K562 (cell line): ENCODE data around the gene CLIP2. TPM values are rescaled to one million over a fixed set of nuclear protein-coding genes. Genes with fewer than 3 reads are reported as not detected.
A peak's percentile ranks its signal among the peaks of the same experiment; 100 is the strongest.

Experiments used
- ATAC-seq: fragments of 200-7000 bp; cut with Tn5 transposase; 3 replicates; pipeline ENCODE4 v1.9.1; 2020; ENCODE audit warnings: moderate library complexity
- BruUV-seq: library from RNA; stranded (reverse); fragments of 400-500 nt; replicated peaks from 2 replicates; lab custom pipeline; 2021; lab: Mats Ljungman, UMichigan
- CTCF ChIA-PET: fragments of 300-600 bp; formaldehyde crosslinking; extraction: SDS; loops from one replicate; lab custom pipeline; 2021; ENCODE audit warnings: low intra/inter-chr PET ratio; lab: Yijun Ruan, JAX
- POLR2A ChIA-PET: fragments of 300-600, 350-650 bp; sonication (Branson Sonifier 250); formaldehyde crosslinking; extraction: SDS; loops from one replicate; lab custom pipeline; 2021; ENCODE audit warnings: antibody characterized with exemption, inconsistent platforms; lab: Yijun Ruan, JAX
- DNase-seq, 4 experiments: peaks; one replicate each; pipeline versions ENCODE4 v3.0.0 to v3.0.0-alpha.2; 2011 to 2018; ENCODE audit warnings: low spot score in 3 of 4, mixed read lengths in 3 of 4; ENCODE audit errors: extremely low read depth in 1 of 4
- FAIRE-seq: peaks from 2 replicates; lab custom pipeline; 2011; peaks lifted over from hg19 to GRCh38; lab: Jason Lieb, UNC
- H2AFZ ChIP-seq: 2 replicates; pipeline ENCODE4 v1.6.0; 2011; ENCODE audit warnings: low read depth, low read length, control low read depth, inconsistent platforms
- H3K27ac ChIP-seq: fragments of 200-600 bp; 3 replicates; pipeline ENCODE4 v1.8.0; 2011; ENCODE audit warnings: low read depth, mild to moderate bottlenecking, control low read depth, inconsistent platforms, low read length, moderate library complexity, mixed read lengths; ENCODE audit errors: extremely low read depth
- H3K27me3 ChIP-seq, 2 experiments: fragments of 300-600 bp in 1 of 2; 2 replicates in 1 of 2; 3 replicates in 1 of 2; pipeline versions ENCODE4 v1.6.0 to v1.8.0; 2011; ENCODE audit warnings: inconsistent platforms in 2 of 2, low read length in 2 of 2, mild to moderate bottlenecking in 1 of 2, mixed read lengths in 1 of 2, moderate library complexity in 1 of 2; ENCODE audit not compliant: control insufficient read depth in 2 of 2, insufficient read depth in 2 of 2
- H3K36me3 ChIP-seq: fragments of 300-600 bp; 3 replicates; pipeline ENCODE4 v1.8.0; 2011; ENCODE audit warnings: mild to moderate bottlenecking, low read length, inconsistent platforms; ENCODE audit not compliant: control insufficient read depth, insufficient read depth
- H3K4me1 ChIP-seq, 2 experiments: fragments of 200-600 bp in 1 of 2; replicated peaks in 1 of 2; 2 replicates in 1 of 2; 3 replicates in 1 of 2; pipeline versions ENCODE4 v1.5.1 to v1.8.0; 2011; ENCODE audit warnings: inconsistent platforms in 2 of 2, low read length in 2 of 2, mild to moderate bottlenecking in 1 of 2, mixed read lengths in 1 of 2, moderate library complexity in 1 of 2; ENCODE audit not compliant: control insufficient read depth in 2 of 2, insufficient read depth in 2 of 2
- H3K4me2 ChIP-seq: 2 replicates; pipeline ENCODE4 v1.6.1; 2011; ENCODE audit warnings: low read length, control low read depth, inconsistent platforms, mixed read lengths; ENCODE audit not compliant: insufficient read depth
- H3K4me3 ChIP-seq: fragments of 200-600 bp; sonication (generic), shearing (Covaris generic); 2 replicates; pipeline ENCODE4 v1.5.1; 2016; ENCODE audit warnings: control low read depth, inconsistent platforms
- H3K79me2 ChIP-seq: fragments of 200-600 bp; 3 replicates; pipeline ENCODE4 v1.8.0; 2011; ENCODE audit warnings: low read length, inconsistent platforms; ENCODE audit not compliant: control insufficient read depth, insufficient read depth
- H3K9ac ChIP-seq, 2 experiments: 2 replicates each; pipeline versions ENCODE4 v1.6.0 to v1.6.1; 2011; ENCODE audit warnings: low read depth in 2 of 2, low read length in 2 of 2, control low read depth in 1 of 2, inconsistent platforms in 1 of 2, mild to moderate bottlenecking in 1 of 2, mixed read lengths in 1 of 2; ENCODE audit not compliant: insufficient read depth in 1 of 2
- H3K9me1 ChIP-seq: one replicate; pipeline ENCODE4 v1.6.0; 2011; ENCODE audit warnings: inconsistent platforms, mild to moderate bottlenecking, low read length, moderate library complexity; ENCODE audit not compliant: control insufficient read depth, insufficient read depth
- H3K9me3 ChIP-seq: replicated peaks from 2 replicates; pipeline ENCODE4 v1.5.1; 2011; ENCODE audit warnings: low read depth, low read length, inconsistent platforms; ENCODE audit not compliant: control insufficient read depth, insufficient read depth
- H4K20me1 ChIP-seq: replicated peaks from 2 replicates; pipeline ENCODE4 v1.6.1; 2011; ENCODE audit warnings: low read length, inconsistent platforms, mixed read lengths; ENCODE audit not compliant: control insufficient read depth, insufficient read depth
- ATF4 ChIP-seq: fragments of 450-650 bp; formaldehyde crosslinking; IDR thresholded peaks from 2 replicates; pipeline ENCODE4 v1.4.0; 2022; ENCODE audit warnings: mild to moderate bottlenecking, moderate library complexity
- DPF2 ChIP-seq: fragments of 450-650 bp; IDR thresholded peaks from 2 replicates; pipeline ENCODE4 v1.6.1; 2016
- HMG20A ChIP-seq: fragments of 450-650 bp; formaldehyde crosslinking; conservative IDR thresholded peaks from 2 replicates; pipeline ENCODE4 v1.4.0; 2020; ENCODE audit warnings: mild to moderate bottlenecking, mixed read lengths
- KLF1 ChIP-seq: fragments of 450-650 bp; IDR thresholded peaks from 2 replicates; pipeline ENCODE4 v1.6.1; 2016; ENCODE audit warnings: missing genetic modification characterization, missing compliant biosample characterization
- MEIS2 ChIP-seq: fragments of 450-650 bp; IDR thresholded peaks from 2 replicates; pipeline ENCODE4 v1.6.1; 2014; ENCODE audit warnings: mild to moderate bottlenecking; ENCODE audit not compliant: partially characterized antibody
- PKNOX1 ChIP-seq: fragments of 450-650 bp; IDR thresholded peaks from 2 replicates; pipeline ENCODE4 v1.6.1; 2016
- RCOR1 ChIP-seq, 2 experiments: IDR thresholded peaks; 2 replicates each; pipeline ENCODE4 v1.6.1; 2012; ENCODE audit warnings: low read depth in 2 of 2, low read length in 2 of 2, borderline replicate concordance in 1 of 2, improper control_type of control experiment in 1 of 2
- SNAPC5 ChIP-seq: fragments of 250-450 bp; sonication (Bioruptor Pico); IDR thresholded peaks from 2 replicates; pipeline ENCODE4 v1.8.0; 2021; ENCODE audit warnings: moderate library complexity, mild to moderate bottlenecking, inconsistent platforms
- TFAP4 ChIP-seq: sonication (generic); formaldehyde crosslinking; IDR thresholded peaks from 2 replicates; pipeline ENCODE4 v1.8.0; 2022; ENCODE audit warnings: missing genetic modification reagents, mild to moderate bottlenecking, moderate library complexity, borderline replicate concordance
- THRB ChIP-seq: fragments of 450-650 bp; formaldehyde crosslinking; conservative IDR thresholded peaks from 2 replicates; pipeline ENCODE4 v1.4.0; 2022; ENCODE audit warnings: mild to moderate bottlenecking, missing genetic modification characterization
- VEZF1 ChIP-seq: fragments of 200-800 bp; sonication (Bioruptor generic); IDR thresholded peaks from 2 replicates; pipeline ENCODE4 v1.6.1; 2017; ENCODE audit warnings: missing genetic modification characterization, missing compliant biosample characterization
- ZBTB17 ChIP-seq: fragments of 450-650 bp; formaldehyde crosslinking; IDR thresholded peaks from 2 replicates; pipeline ENCODE4 v1.4.0; 2020; ENCODE audit warnings: mild to moderate bottlenecking
- ZNF280B ChIP-seq: fragments of 250-450 bp; sonication (Bioruptor Pico); IDR thresholded peaks from 2 replicates; pipeline ENCODE4 v1.5.1; 2021; ENCODE audit warnings: mild to moderate bottlenecking
- ZNF511 ChIP-seq: sonication (generic); formaldehyde crosslinking; IDR thresholded peaks from 2 replicates; pipeline ENCODE4 v1.8.0; 2022; ENCODE audit warnings: mild to moderate bottlenecking, missing genetic modification reagents
- WGBS: fragments of 100-300 bp; shearing (Covaris generic); methylation state at CpG from one replicate; pipeline ENCODE4 v1.1.6; 2016; ENCODE audit warnings: low coverage, mixed read lengths; ENCODE audit not compliant: insufficient coverage; ENCODE audit errors: missing lambda C conversion rate; 5-methylcytosine and 5-hydroxymethylcytosine counted together
- in situ Hi-C: fragments of 300-500 bp; cut with MboI; formaldehyde crosslinking; loops from 4 replicates; pipeline ENCODE4 v1.15.0; 2018; ENCODE audit warnings: inconsistent platforms, mixed read lengths
- intact Hi-C: fragments of 100-400 bp; cut with micrococcal nuclease; formaldehyde crosslinking; loops from 2 replicates; pipeline ENCODE4 v1.14.2; 2022
- polyA plus RNA-seq, 8 experiments: library from polyadenylated mRNA; depleted of rRNA in 4 of 8; stranded (reverse) in 5 of 8; unstranded in 3 of 8; fragments of >200 nt; fragmentation: Nextera tagmentation in 2 of 8; fragmentation: Illumina TruSeq in 1 of 8; extraction: Ambion mirVana in 2 of 8; extraction: Trizol in 1 of 8; gene quantifications; 2 replicates each; pipeline versions ENCODE4 v1.2.1 to v1.2.3, GENCODE V29; 2011 to 2014; ENCODE audit warnings: inconsistent platforms in 1 of 8, missing spikeins in 1 of 8
- total RNA-seq, 7 experiments: library from RNA; depleted of rRNA in 6 of 7; stranded (reverse); fragments of >200 nt in 6 of 7; fragmentation: Illumina TruSeq in 2 of 7; extraction: Trizol in 2 of 7; gene quantifications; 2 replicates each; pipeline versions ENCODE4 v1.2.1 to v1.2.3, GENCODE V29; 2011 to 2021; ENCODE audit warnings: low replicate concordance in 1 of 7

The CLIP2 gene
- total and polyA plus RNA-seq, 9 of the 15 experiments (the other 6 are each of a cell fraction or from before 2014, with no cell fraction given), result 0.07 to 5.4 (median 2.1) TPM

- no peaks in the 10 kb centered on the region for H4K20me1 ChIP-seq
- H2AFZ ChIP-seq, result no peak overlapping the region
- H3K4me1 ChIP-seq, result no peaks in the 10 kb centered on the region
- ATAC-seq (peak; percentile 73), FAIRE-seq (peak; percentile 77), DNase-seq (peak in 3 of 4 experiments; percentile 26 to 35 (median 28))
- no TSS peak for BruUV-seq
- in situ Hi-C loops, result loop anchor here (25.0 kb wide), 1 partner anchor 625 kb away; no protein-coding TSS in a partner anchor
- intact Hi-C loops, result no loop called here
- H3K79me2 ChIP-seq, result no peaks in the 10 kb centered on the region
- H3K27me3 ChIP-seq, result no peaks in the 10 kb centered on the region
- CTCF ChIA-PET, result no interaction called here
- H3K4me2 ChIP-seq, result no peak overlapping the region
- H3K27ac ChIP-seq, result no peak overlapping the region
- WGBS, result 0% methylated on average over 4 of the region's 4 CpGs
- H3K9me1 ChIP-seq, result no peaks in the 10 kb centered on the region
- no peak overlapping the region; a peak in 1 of 4 replicates for H3K9ac ChIP-seq
- no peaks in the 10 kb centered on the region for H3K36me3 ChIP-seq
- POLR2A ChIA-PET, result no interaction called here
- H3K4me3 ChIP-seq, result no peak overlapping the region
- H3K9me3 ChIP-seq, result no peaks in the 10 kb centered on the region
- TF ChIP-seq ZNF280B (CRISPR knock-in tag) (no peak), THRB (CRISPR knock-in tag) (no peak), ATF4 (no peak), VEZF1 (CRISPR knock-in tag) (no peak), HMG20A (CRISPR knock-in tag) (no peak), KLF1 (tag) (no peak), PKNOX1 (peak; percentile 12; the same call in 1 of the 2 replicates), SNAPC5 (CRISPR knock-in tag) (no peak), RCOR1 (IDR thresholded peaks at IDR 0.05; ENCODE audit: borderline replicate concordance in 1 of 2, low read depth in 2 of 2, low read length in 2 of 2) (peak in 1 of 2 experiments; percentile 61; a peak in 1 of 4 replicates), MEIS2 (peak; percentile 68), TFAP4 (CRISPR knock-in tag) (peak; percentile 30; the same call in 1 of the 2 replicates), ZNF511 (CRISPR knock-in tag) (no peak), DPF2 (no peak), ZBTB17 (no peak)
These were observed 122.8 kb downstream of the CLIP2 start for GRCh38 chr7:74412056-74412455.
